OCI-M2 (cell line): ENCODE results near the gene L3MBTL1.

Source experiments
- DNase-seq: peaks from one replicate; lab custom pipeline; 2025; ENCODE audit not compliant: unreplicated experiment; lab: John Stamatoyannopoulos, UW

Gene L3MBTL1

DNA sequence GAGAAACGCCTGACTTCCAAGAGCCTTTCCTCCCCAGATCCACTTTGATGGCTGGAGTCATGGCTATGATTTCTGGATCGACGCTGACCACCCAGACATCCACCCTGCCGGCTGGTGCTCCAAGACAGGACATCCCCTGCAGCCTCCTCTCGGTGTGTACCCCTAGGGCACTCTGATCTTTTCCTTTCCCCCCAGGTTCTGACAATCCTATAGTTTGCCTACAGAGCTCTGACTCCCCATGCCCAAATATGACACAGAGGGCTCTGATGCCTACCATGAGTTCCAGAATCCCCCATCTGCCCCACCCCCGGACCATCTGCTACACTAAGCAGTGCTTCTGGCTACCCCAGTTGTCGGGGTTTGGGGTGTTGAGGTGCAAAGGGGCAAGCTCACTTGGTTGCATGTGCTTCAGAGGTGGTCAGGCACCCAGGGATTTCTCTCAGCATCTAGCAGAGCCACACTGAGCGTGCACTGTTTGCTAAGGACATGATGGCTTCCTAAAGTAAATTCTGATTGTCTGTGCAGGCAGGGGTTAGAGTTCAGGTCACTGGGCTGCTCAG lies 27.4 kb downstream of the L3MBTL1 start:
- no peak for DNase-seq

GRCh38 chr20:43535370-43536004 lies 28.0 kb downstream of the L3MBTL1 start:
- DNase-seq: no peak

DNA sequence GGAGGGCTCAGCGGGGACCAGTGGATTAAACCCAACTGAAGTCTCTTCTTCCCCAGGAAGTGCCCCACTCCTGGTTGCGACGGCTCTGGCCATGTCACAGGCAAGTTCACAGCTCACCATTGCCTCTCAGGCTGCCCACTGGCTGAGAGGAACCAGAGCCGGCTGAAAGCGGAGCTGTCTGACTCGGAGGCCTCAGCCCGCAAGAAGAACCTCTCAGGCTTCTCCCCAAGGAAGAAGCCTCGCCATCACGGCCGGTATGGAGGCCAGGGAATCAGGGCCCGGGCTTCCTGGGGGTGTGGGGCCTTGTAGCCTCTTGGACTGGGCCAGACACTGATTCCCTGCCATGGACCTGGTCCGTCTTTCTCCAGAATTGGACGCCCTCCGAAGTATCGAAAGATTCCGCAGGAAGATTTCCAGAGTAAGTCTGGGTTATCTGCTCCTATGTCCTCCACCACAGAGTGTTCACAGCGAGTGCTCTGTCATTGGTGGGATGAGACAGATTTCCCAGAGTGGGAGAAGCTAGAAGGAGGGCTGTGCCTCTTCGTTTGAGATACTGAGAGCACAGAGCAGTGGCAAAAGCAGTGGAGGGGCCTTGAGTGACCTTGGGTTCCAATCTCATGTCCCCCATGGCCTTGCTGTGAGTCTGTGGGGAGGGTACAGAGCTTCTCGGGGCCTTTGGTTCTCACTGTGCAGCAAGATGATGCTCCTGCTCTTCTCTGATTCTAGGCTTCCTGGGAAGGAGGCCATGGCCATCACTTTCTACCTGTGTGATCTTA lies 28.7 kb downstream of the L3MBTL1 start:
- DNase-seq: no peak

GRCh38 chr20:43536817-43537440 lies 29.4 kb downstream of the L3MBTL1 start:
- no peak for DNase-seq

GRCh38 chr20:43537921-43538877 lies 30.7 kb downstream of the L3MBTL1 start:
- DNase-seq: peak; percentile 84

- DNase-seq: no peak
Measured at GRCh38 chr20:43538878-43539700, 31.6 kb downstream of the L3MBTL1 start.

DNA sequence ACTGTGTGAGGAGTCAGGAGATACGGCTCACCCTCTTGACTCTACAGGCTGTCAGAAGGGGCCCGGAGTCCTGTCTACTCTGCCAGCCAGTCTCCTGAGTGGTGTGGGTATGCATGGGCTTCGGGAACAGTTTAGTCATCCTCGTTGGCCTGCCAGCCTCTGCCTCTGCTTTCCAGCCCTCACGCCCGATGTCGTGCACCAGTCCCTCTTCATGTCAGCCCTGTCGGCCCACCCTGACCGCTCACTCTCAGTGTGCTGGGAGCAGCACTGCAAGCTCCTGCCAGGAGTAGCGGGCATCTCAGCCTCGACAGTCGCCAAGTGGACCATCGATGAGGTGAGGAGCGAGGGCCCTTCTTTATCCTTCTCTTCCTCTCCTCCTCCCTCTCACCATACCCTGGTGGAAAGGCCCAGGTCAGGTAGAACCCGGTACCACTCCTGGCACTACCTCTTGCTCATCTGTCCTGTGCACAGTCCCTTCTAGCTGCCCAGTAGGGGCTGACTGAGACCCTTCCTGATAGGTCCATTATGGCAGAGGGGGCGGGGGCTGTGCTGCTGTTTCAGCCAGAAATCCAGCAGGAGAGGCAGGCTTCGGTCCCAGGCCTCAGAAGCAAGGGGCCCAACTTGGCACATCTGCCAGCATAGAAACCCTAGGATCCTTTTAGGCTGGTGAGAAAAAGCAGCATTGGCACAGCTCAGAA lies 32.6 kb downstream of the L3MBTL1 start:
- DNase-seq: no peak

GRCh38 chr20:43540673-43541060 lies 33.2 kb downstream of the L3MBTL1 start:
- DNase-seq: no peak

- DNase-seq: no peak
Measured at GRCh38 chr20:43541214-43541613, 33.7 kb downstream of the L3MBTL1 start.

- no peak for DNase-seq
Measured at GRCh38 chr20:43542161-43542560, 34.7 kb downstream of the L3MBTL1 start.

DNA sequence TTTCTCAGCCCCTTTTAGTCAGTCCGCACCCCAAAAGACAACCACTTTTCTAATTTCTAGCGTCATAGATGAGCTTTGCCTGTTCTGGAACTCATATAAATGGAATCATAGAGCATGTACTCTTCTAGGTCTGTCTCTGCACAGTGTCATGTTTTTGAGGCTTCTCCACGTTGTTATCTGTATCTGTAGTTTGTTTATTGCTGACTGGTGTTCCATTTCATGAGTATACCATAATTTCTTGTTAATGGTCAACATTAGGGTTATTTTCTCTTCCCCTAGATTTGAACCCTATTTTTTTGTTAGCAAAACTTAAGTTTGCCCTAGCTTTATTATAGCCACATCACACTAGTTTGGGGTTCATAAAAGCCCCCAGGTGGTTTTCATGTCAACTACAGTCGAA lies 35.2 kb downstream of the L3MBTL1 start:
- no peak for DNase-seq

DNA sequence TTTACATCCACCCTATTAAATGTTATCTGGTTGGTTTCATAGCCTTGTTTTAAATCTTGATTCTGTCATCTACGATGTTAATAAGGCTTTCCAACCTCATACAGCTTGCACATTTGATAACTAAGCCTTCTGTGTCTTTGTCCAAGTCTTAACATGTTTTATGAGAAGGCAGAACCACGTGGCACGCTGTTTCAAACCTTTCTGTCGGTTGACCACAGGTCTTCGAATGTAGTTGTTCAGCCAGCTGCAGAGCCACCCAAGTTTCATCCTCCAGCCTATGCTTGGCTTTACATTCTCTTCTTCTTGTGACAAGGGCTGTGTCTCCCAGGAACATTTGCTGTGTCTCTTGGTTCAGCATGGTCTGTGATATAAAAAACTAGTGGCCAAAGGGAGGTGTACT lies 35.6 kb downstream of the L3MBTL1 start:
- DNase-seq: no peak

DNA sequence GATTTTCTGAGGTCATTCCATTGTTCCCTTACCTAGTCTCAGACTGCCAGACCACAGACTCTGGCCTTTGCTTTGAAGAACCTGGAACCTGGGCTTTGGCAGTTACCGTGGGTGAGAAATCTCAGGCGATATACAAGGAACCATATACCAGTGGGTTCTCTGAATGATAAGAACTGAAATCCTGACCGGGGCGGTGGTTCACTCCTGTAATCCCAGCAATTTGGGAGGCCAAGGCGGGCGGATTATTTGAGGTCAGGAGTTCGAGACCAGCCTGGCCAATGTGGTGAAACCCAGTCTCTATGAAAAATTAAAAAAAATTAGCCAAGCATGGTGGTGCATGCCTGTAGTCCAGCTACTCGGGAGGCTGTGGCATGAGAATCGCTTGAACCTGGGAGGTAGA lies 37.0 kb downstream of the L3MBTL1 start:
- no peak for DNase-seq

DNA sequence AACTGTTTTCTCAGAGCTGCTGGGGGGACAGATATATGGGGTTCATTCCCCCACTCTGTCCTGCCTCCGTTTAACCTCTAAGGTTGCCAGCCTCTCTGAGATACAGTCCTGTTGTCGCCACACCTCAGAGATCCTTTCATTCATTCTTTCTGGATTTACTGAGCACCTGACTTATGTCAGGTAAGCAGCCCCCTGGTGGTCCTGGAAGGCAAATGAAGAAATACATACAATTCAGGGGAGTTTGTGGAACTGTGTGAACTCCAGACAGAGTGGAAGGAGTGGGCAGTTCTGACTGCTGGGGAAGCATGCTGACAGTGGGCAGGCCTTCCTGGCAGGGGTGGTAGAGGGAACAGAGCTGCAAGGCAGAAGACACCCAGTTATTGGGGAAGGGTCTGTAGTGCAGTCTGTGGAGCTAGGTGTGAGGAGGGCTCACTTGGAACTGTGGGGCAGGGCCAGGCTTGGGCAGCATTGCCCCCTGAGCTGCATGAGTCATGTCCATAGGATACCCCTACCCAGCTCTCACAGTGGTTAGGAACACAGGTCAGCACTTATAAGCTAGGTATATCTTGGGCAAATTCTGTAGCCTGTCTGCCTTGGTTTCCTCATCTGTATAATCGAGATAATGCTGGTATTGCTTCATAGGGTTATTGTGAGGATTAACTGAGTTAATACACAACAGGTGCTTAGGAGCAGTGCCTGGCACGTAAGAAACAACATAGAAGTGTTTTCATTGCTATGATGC lies 38.5 kb downstream of the L3MBTL1 start:
- DNase-seq: no peak

- DNase-seq: no peak
Measured at GRCh38 chr20:43548273-43548880, 40.9 kb downstream of the L3MBTL1 start.

DNA sequence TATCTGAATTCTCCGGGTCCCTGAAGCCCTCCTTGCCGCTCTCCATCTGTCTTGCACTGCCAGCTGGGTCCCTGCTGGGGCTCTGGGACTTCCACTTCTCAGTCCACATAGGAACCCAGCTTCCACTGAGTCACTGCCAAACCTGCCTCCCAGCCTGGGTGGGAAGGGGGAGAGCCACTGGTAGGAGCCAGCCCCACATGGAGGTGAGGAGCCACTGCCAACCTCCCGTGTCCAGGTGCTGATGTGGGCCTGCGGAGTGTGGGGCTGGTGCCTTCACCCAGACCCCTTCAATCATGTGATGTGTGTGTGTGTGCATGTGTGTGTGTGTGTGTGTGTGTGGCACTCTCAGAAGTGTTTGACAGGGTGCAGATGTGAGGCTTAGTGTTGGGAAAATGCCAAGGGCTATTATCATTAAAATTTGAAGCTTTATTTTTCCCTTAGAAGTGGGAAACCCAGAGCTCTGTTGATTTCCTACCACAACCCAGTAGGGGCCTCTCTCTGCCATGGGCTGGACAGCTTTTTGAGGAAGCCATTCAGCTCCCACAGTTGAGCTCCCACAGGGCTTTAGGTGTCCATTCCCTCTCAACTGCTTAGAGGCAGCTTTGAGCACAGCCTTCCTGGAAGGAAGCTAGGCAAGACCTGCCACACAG lies 42.0 kb downstream of the L3MBTL1 start:
- DNase-seq: no peak

- DNase-seq: no peak
Measured at GRCh38 chr20:43550456-43550855, 43.0 kb downstream of the L3MBTL1 start.

- no peak for DNase-seq
Measured at GRCh38 chr20:43554369-43554768, 46.9 kb downstream of the L3MBTL1 start.
